Activated naive CD8-positive, alpha-beta T cell treated with anti-CD3 and anti-CD28 coated beads, Interleukin-2, amount 50 U/mL, for 24 hours (primary cell): ENCODE data around the gene LAG3.

Source experiments
- ATAC-seq: fragments of 150-1000 bp; cut with Tn5 transposase; one replicate; pipeline ENCODE4 v1.10.0; 2021
- DNase-seq: peaks from one replicate; pipeline ENCODE4 v3.0.0; 2021
- H3K27ac Mint-ChIP-seq: one replicate; pipeline ENCODE4 v1.8.0; 2021; ENCODE audit warnings: mild to moderate bottlenecking, mixed read lengths
- H3K27me3 Mint-ChIP-seq: one replicate; pipeline ENCODE4 v1.8.0; 2021; ENCODE audit warnings: mixed read lengths
- H3K36me3 Mint-ChIP-seq: one replicate; pipeline ENCODE4 v1.8.0; 2021; ENCODE audit warnings: low read depth, mixed read lengths
- H3K4me1 Mint-ChIP-seq: one replicate; pipeline ENCODE4 v1.8.0; 2021; ENCODE audit warnings: mixed read lengths
- H3K4me3 Mint-ChIP-seq: one replicate; pipeline ENCODE4 v1.8.0; 2021; ENCODE audit warnings: mild to moderate bottlenecking, moderate library complexity, mixed read lengths
- H3K9me3 Mint-ChIP-seq: one replicate; pipeline ENCODE4 v1.8.0; 2021; ENCODE audit warnings: mixed read lengths

LAG3 gene

DNA sequence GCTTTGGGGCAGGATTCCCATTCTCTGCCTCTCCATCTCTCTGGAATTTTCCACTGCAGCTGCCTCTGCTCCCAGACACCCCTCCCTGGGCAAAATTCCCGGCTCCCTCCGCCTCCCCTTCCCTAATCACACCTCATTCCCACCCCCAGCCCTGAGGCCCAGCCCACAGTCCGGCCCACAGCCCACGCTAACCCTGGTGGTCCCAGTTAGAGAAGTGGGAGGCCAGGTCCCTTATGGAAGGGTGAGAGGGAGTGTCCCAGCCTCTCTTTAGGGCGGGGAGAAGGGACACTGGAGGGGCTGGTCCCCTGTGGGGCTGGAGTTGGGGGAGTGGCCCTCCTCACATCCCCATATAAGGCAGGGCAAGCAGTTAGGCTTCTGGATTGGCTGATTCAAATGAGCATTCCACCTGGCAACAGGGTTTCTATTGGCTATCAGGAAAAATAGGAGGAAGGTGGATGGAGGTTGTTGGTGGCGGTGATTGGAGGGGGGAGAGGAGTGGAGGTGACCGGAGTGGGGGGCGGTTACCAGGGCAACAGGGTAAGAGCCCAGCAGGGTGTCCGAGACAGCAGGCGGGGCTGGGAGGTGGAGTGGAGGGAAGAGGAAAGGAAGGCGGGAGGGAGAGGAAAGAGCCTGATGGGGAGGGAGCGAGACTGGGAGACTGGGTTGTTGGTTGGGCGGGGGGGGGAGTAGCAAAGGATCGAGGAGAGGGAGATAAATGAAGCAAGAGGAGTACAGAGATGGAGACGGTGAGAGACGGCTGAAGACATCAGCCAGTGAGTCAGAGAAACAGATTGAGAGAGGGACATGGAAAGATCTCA is 8.1 kb upstream of the LAG3 start:
- Mint-ChIP-seq H3K36me3 (no peaks in the 10 kb centered on the region), H3K4me3 (peak overlapping the region; percentile 77), H3K27me3 (peaks cover 55% of the 10 kb centered on the region), H3K27ac (peak overlapping the region; percentile 42), H3K9me3 (no peaks in the 10 kb centered on the region), H3K4me1 (peaks cover 38% of the 10 kb centered on the region)
- ATAC-seq: peak; percentile 76
- peak; percentile 49 for DNase-seq

GRCh38 chr12:6765048-6765633 is 7.2 kb upstream of the LAG3 start:
- peak overlapping the region; percentile 77 for H3K4me3 Mint-ChIP-seq
- peak overlapping the region; percentile 68 for H3K27ac Mint-ChIP-seq
- no peak for DNase-seq
- H3K4me1 Mint-ChIP-seq: peaks cover 44% of the 10 kb centered on the region
- H3K27me3 Mint-ChIP-seq: peaks cover 53% of the 10 kb centered on the region
- no peak for ATAC-seq
- H3K9me3 Mint-ChIP-seq: no peaks in the 10 kb centered on the region
- no peaks in the 10 kb centered on the region for H3K36me3 Mint-ChIP-seq

GRCh38 chr12:6765634-6766581 is 6.4 kb upstream of the LAG3 start, which contains the start of gene PTMS:
Gene PTMS, plus strand, starts transcription at chr12:6766363. Its CDS starts 343 bp downstream, at chr12:6766706.
- Mint-ChIP-seq H3K4me1 (peaks cover 48% of the 10 kb centered on the region), H3K4me3 (peak within 1 kb of the TSS; percentile 80), H3K9me3 (no peaks in the 10 kb centered on the region), H3K27ac (peak within 1 kb of the TSS; percentile 68), H3K36me3 (peaks cover 3% of the 10 kb centered on the region), H3K27me3 (peaks cover 53% of the 10 kb centered on the region)
- ATAC-seq: peak; percentile 7
- peak; percentile 56 for DNase-seq

GRCh38 chr12:6766651-6767349 is 5.5 kb upstream of the LAG3 start:
- Mint-ChIP-seq H3K9me3 (no peaks in the 10 kb centered on the region), H3K4me3 (peak overlapping the region; percentile 80), H3K36me3 (peaks cover 8% of the 10 kb centered on the region), H3K27ac (peak overlapping the region; percentile 65), H3K4me1 (peaks cover 57% of the 10 kb centered on the region), H3K27me3 (peaks cover 53% of the 10 kb centered on the region)
- peak; percentile 55 for ATAC-seq
- DNase-seq: peak; percentile 75

GRCh38 chr12:6767353-6768319 is 4.7 kb upstream of the LAG3 start:
- no peak for DNase-seq

DNA sequence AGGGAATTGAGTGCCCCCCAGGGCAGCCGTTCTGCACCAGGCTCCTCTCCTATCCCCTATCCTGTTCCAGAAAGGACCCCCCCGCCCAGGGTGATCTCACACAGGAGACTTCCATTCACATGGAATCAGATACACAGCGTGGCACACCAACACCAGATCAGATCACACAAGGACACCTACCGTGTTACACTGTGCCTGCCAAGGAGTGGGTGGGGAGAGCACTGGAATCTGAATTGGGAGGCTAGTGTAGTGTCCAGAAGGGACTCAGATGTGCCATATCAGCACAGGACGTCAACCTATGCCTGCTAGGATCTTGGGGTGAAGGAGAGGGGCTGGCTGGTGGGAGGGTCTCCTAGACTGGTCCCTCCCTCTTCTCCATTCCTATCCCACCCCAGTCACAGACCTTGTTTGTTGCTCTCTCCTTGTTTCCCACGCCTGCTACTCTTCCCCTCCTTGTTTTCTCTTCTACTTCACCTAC is 3.8 kb upstream of the LAG3 start:
- Mint-ChIP-seq H3K9me3 (no peaks in the 10 kb centered on the region), H3K4me1 (peaks cover 69% of the 10 kb centered on the region), H3K27ac (peak overlapping the region; percentile 55), H3K27me3 (peaks cover 46% of the 10 kb centered on the region), H3K4me3 (peak overlapping the region; percentile 80), H3K36me3 (peaks cover 11% of the 10 kb centered on the region)
- DNase-seq: no peak
- no peak for ATAC-seq

More at GRCh38 chr12:6767353-6768319, 4.7 kb upstream of the LAG3 start:
- Mint-ChIP-seq H3K9me3 (no peaks in the 10 kb centered on the region), H3K27ac (peak overlapping the region; percentile 65), H3K4me3 (peak overlapping the region; percentile 80), H3K36me3 (peaks cover 8% of the 10 kb centered on the region), H3K4me1 (peaks cover 61% of the 10 kb centered on the region), H3K27me3 (peaks cover 50% of the 10 kb centered on the region)
- no peak for ATAC-seq

DNA sequence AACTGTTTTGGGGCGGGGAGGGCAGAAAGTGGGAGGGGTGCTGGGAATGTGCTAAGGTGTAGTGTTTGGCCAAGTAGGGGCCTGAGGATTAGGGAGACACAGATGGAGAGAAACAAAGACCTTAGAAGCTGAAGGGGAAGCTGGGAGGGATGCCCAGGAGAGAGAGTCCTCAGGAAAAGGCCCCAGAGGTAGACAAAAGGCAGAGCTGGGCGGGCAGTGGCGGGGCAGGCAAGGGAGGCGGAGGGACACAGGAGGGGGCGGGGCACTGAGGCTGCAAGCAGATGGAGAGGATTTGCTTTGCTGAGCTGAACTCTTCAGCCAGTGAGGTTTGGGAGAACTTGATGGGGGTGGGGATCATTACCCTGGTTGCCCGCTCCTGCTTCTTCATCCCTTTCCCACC is 3.3 kb upstream of the LAG3 start:
- Mint-ChIP-seq H3K36me3 (peaks cover 12% of the 10 kb centered on the region), H3K27me3 (peaks cover 46% of the 10 kb centered on the region), H3K27ac (no peak overlapping the region), H3K4me1 (peaks cover 68% of the 10 kb centered on the region), H3K9me3 (no peaks in the 10 kb centered on the region), H3K4me3 (peak overlapping the region; percentile 80)
- no peak for ATAC-seq
- DNase-seq: peak; percentile 31

DNA sequence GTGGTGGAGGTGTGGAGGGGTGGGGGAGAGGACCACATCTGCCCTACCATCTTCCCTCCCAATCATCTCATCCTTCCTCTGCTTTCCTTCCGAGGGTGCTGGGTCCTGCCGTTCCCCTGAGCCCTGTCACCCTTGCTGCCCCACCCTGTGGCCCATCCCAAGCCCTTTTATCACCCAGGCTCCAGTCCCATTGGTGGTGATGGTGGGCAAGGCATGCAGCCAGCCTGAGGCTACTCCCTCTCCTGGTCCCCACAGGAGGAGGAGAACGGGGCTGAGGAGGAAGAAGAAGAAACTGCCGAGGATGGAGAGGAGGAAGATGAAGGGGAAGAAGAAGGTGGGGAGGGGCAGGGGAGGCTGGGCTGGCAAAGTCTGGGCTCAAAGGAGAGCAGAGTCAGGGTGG is 2.7 kb upstream of the LAG3 start:
- no peak for ATAC-seq
- Mint-ChIP-seq H3K27ac (peak overlapping the region; percentile 0), H3K9me3 (no peaks in the 10 kb centered on the region), H3K27me3 (peaks cover 43% of the 10 kb centered on the region), H3K4me1 (peaks cover 67% of the 10 kb centered on the region), H3K36me3 (peaks cover 18% of the 10 kb centered on the region), H3K4me3 (no peak overlapping the region)
- no peak for DNase-seq

- no peak overlapping the region for H3K4me3 Mint-ChIP-seq
- DNase-seq (no peak), ATAC-seq (no peak)
- H3K27ac Mint-ChIP-seq: peak overlapping the region; percentile 0
- peaks cover 41% of the 10 kb centered on the region for H3K27me3 Mint-ChIP-seq
- H3K9me3 Mint-ChIP-seq: no peaks in the 10 kb centered on the region
- peaks cover 23% of the 10 kb centered on the region for H3K36me3 Mint-ChIP-seq
- peaks cover 69% of the 10 kb centered on the region for H3K4me1 Mint-ChIP-seq
Observed at GRCh38 chr12:6770094-6770493, 2.2 kb upstream of the LAG3 start.

GRCh38 chr12:6770600-6770999 is 1.7 kb upstream of the LAG3 start:
- Mint-ChIP-seq H3K9me3 (no peaks in the 10 kb centered on the region), H3K27ac (peak overlapping the region; percentile 86), H3K4me3 (peak overlapping the region; percentile 98), H3K27me3 (peaks cover 36% of the 10 kb centered on the region), H3K4me1 (peaks cover 69% of the 10 kb centered on the region), H3K36me3 (peaks cover 28% of the 10 kb centered on the region)
- DNase-seq: no peak
- ATAC-seq: no peak

GRCh38 chr12:6771091-6771495 is 1.2 kb upstream of the LAG3 start:
- H3K9me3 Mint-ChIP-seq: no peaks in the 10 kb centered on the region
- peak overlapping the region; percentile 98 for H3K4me3 Mint-ChIP-seq
- peaks cover 31% of the 10 kb centered on the region for H3K27me3 Mint-ChIP-seq
- peak overlapping the region; percentile 86 for H3K27ac Mint-ChIP-seq
- peaks cover 33% of the 10 kb centered on the region for H3K36me3 Mint-ChIP-seq
- no peak for ATAC-seq
- peaks cover 70% of the 10 kb centered on the region for H3K4me1 Mint-ChIP-seq
- DNase-seq: no peak

DNA sequence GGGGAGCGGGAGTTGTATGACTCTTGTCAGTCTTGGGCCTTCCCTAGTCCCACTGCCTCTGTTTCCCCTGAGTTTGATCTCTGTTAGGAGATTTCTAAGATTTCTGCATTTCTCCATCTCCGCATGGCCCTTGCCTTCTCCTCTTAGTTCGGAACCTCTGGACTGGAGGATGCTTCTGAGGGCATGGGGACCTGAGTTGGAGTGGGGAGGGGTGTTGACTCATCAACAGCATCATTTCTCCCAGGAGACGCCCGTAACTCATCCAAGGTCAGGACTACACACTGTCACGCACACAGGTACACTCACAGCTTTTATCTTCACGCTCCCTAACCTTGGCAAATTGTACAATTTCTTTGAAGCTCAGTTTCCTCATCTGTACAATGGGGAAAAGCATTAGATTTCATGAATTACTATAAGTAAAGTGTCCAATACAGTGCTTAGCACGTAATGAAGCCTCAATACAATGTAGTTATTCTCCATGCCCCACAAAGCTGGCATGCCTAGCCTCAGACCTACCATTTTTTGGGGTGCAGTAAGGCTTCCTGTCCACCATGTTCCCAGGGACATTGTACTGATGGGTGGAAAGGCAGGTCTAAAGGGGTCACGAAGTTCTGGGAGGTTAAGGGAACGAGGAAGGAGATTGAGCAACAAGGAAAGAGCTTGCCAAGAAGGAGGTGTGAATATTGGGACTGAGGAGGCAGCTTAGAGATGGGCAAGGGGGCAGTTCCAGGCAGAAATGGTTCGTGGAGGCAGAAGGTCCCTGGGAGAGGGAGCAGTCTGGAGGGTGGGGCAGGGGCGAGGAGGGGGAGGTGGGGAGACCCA is 600 bp upstream of the LAG3 start:
- DNase-seq (no peak), ATAC-seq (no peak)
- Mint-ChIP-seq H3K9me3 (no peaks in the 10 kb centered on the region), H3K36me3 (peaks cover 39% of the 10 kb centered on the region), H3K4me3 (peak overlapping the region; percentile 98), H3K27me3 (peaks cover 31% of the 10 kb centered on the region), H3K27ac (peak overlapping the region; percentile 86), H3K4me1 (peaks cover 76% of the 10 kb centered on the region)
